MCF 10A (cell line): ENCODE data around the gene GDNF. TPM values are rescaled to one million over a fixed set of nuclear protein-coding genes. Genes with fewer than 3 reads are reported as not detected.

Source experiments
- BruUV-seq: library from RNA; stranded (reverse); fragments of 400-500 nt; replicated peaks from 2 replicates; lab custom pipeline; 2021; lab: Mats Ljungman, UMichigan
- CTCF ChIA-PET: fragments of 300-600 bp; sonication (Branson Sonifier 250); formaldehyde crosslinking; extraction: SDS; loops from one replicate; lab custom pipeline; 2021; ENCODE audit warnings: antibody characterized with exemption, inconsistent platforms; lab: Yijun Ruan, JAX
- POLR2A ChIA-PET: fragments of 300-600, 350-650 bp; sonication (Branson Sonifier 250); formaldehyde crosslinking; extraction: SDS; loops from one replicate; lab custom pipeline; 2020; ENCODE audit warnings: antibody characterized with exemption, inconsistent platforms; lab: Yijun Ruan, JAX
- DNase-seq: peaks from one replicate; pipeline ENCODE4 v3.0.0-alpha.2; 2018; ENCODE audit not compliant: unreplicated experiment
- H3K27ac Mint-ChIP-seq: one replicate; pipeline ENCODE4 v1.8.0; 2022; ENCODE audit warnings: mild to moderate bottlenecking, low read depth, mixed read lengths; ENCODE audit not compliant: unreplicated experiment
- H3K27me3 Mint-ChIP-seq: one replicate; pipeline ENCODE4 v1.8.0; 2022; ENCODE audit warnings: mixed read lengths; ENCODE audit not compliant: insufficient read depth, unreplicated experiment
- H3K36me3 Mint-ChIP-seq: one replicate; pipeline ENCODE4 v1.8.0; 2022; ENCODE audit warnings: mild to moderate bottlenecking, moderate library complexity, mixed read lengths; ENCODE audit not compliant: insufficient read depth, unreplicated experiment
- H3K4me1 Mint-ChIP-seq: one replicate; pipeline ENCODE4 v1.8.0; 2022; ENCODE audit warnings: mixed read lengths; ENCODE audit not compliant: insufficient read depth, unreplicated experiment
- H3K4me3 Mint-ChIP-seq: one replicate; pipeline ENCODE4 v1.8.0; 2022; ENCODE audit warnings: mild to moderate bottlenecking, moderate library complexity, mixed read lengths; ENCODE audit not compliant: unreplicated experiment
- H3K9me3 Mint-ChIP-seq: one replicate; pipeline ENCODE4 v1.8.0; 2022; ENCODE audit warnings: mixed read lengths; ENCODE audit not compliant: unreplicated experiment
- CTCF ChIP-seq: fragments of 200-600 bp; IDR thresholded peaks from one replicate; pipeline ENCODE4 v1.8.0; 2022; ENCODE audit warnings: antibody characterized with exemption, mild to moderate bottlenecking; ENCODE audit not compliant: unreplicated experiment
- intact Hi-C: fragments of 100-400 bp; cut with micrococcal nuclease; formaldehyde crosslinking; loops from 2 replicates; pipeline ENCODE4 v1.14.1; 2022
- total RNA-seq: library from RNA; stranded (reverse); gene quantifications from 2 replicates; pipeline ENCODE4 v1.2.3, GENCODE V29; 2022

The GDNF gene
- total RNA-seq, 1 experiment from 2014 or later, result not detected

GRCh38 chr5:37860206-37860605 lies 20.4 kb upstream of the GDNF start:
- ChIA-PET CTCF (interaction anchor here (0.6 to 1.0 kb wide), 2 partner anchors 23 to 199 kb away, joined by 4 read pairs; no protein-coding TSS in a partner anchor), POLR2A (no interaction called here)
- no peak overlapping the region for H3K4me3 Mint-ChIP-seq
- DNase-seq, result no peak
- no peaks in the 10 kb centered on the region for H3K27me3 Mint-ChIP-seq
- H3K27ac Mint-ChIP-seq, result no peak overlapping the region
- no TSS peak for BruUV-seq
- no peaks in the 10 kb centered on the region for H3K9me3 Mint-ChIP-seq
- no peak for TF ChIP-seq CTCF
- intact Hi-C loops, result no loop called here
- no peaks in the 10 kb centered on the region for H3K4me1 Mint-ChIP-seq
- H3K36me3 Mint-ChIP-seq, result no peaks in the 10 kb centered on the region

- no peak overlapping the region for H3K4me3 Mint-ChIP-seq
- CTCF ChIA-PET, result interaction anchor here (0.6 to 1.0 kb wide), 2 partner anchors 23 to 199 kb away, joined by 4 read pairs; no protein-coding TSS in a partner anchor
- no TSS peak for BruUV-seq
- no peaks in the 10 kb centered on the region for H3K9me3 Mint-ChIP-seq
- POLR2A ChIA-PET, result no interaction called here
- no peaks in the 10 kb centered on the region for H3K4me1 Mint-ChIP-seq
- no peaks in the 10 kb centered on the region for H3K27me3 Mint-ChIP-seq
- intact Hi-C loops, result no loop called here
- TF ChIP-seq CTCF, result no peak
- no peaks in the 10 kb centered on the region for H3K36me3 Mint-ChIP-seq
- no peak for DNase-seq
- H3K27ac Mint-ChIP-seq, result no peak overlapping the region
Observed at GRCh38 chr5:37859805-37860204, 20.0 kb upstream of the GDNF start.

- Mint-ChIP-seq H3K27me3 (no peaks in the 10 kb centered on the region), H3K36me3 (no peaks in the 10 kb centered on the region), H3K4me3 (no peak overlapping the region), H3K9me3 (no peaks in the 10 kb centered on the region), H3K4me1 (no peaks in the 10 kb centered on the region), H3K27ac (no peak overlapping the region)
- DNase-seq, result no peak
- intact Hi-C loops, result no loop called here
- no peak for TF ChIP-seq CTCF
- CTCF ChIA-PET, result interaction anchor here (0.6 to 0.7 kb wide), 3 partner anchors 66 to 479 kb away, joined by 3 to 5 read pairs (median 3); no protein-coding TSS in a partner anchor
- BruUV-seq, result no TSS peak
- POLR2A ChIA-PET, result interaction anchor here (1.4 kb wide), 1 partner anchor 9 kb away, joined by 5 read pairs; no protein-coding TSS in a partner anchor
Observed at GRCh38 chr5:37858250-37858649, 18.4 kb upstream of the GDNF start.

- no peak for DNase-seq
- TF ChIP-seq CTCF, result no peak
- Mint-ChIP-seq H3K4me1 (no peaks in the 10 kb centered on the region), H3K27me3 (no peaks in the 10 kb centered on the region), H3K27ac (no peak overlapping the region), H3K9me3 (no peaks in the 10 kb centered on the region), H3K4me3 (no peak overlapping the region), H3K36me3 (no peaks in the 10 kb centered on the region)
- no TSS peak for BruUV-seq
- intact Hi-C loops, result no loop called here
- ChIA-PET POLR2A (interaction anchor here (1.4 kb wide), 1 partner anchor 9 kb away, joined by 5 read pairs; no protein-coding TSS in a partner anchor), CTCF (interaction anchor here (0.6 to 0.7 kb wide), 3 partner anchors 67 to 479 kb away, joined by 3 to 5 read pairs (median 3); no protein-coding TSS in a partner anchor)
Observed at GRCh38 chr5:37857696-37858095, 17.9 kb upstream of the GDNF start.
